ENCODE data around the gene UNC5C.

DNA sequence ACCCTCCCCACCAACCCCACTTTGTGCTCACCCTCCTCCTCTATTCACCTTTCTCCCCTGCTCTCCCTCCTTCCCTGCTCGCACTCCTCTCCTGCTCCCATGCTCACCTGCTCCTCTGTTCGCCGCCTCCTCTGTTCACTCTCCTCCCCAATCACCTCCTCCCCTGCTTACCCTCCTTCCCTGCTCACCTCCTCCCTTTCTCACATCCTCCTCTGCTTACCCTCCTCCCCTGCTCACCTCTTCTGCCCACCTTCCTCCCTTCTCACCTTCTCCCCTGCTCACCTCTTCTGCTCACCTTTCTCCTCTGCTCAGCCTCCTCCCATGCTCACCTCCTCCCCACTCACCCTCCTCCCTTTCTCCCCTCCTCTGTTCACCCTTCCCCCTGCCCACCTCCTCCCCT, 357.2 kb downstream of the UNC5C start:
- no peak for TF ChIP-seq FOXK2 (IDR thresholded peaks at IDR 0.05)
- no peak for TF ChIP-seq LEF1 (IDR thresholded peaks at IDR 0.05; ENCODE audit: borderline replicate concordance)
- TF ChIP-seq, protein P1, sequence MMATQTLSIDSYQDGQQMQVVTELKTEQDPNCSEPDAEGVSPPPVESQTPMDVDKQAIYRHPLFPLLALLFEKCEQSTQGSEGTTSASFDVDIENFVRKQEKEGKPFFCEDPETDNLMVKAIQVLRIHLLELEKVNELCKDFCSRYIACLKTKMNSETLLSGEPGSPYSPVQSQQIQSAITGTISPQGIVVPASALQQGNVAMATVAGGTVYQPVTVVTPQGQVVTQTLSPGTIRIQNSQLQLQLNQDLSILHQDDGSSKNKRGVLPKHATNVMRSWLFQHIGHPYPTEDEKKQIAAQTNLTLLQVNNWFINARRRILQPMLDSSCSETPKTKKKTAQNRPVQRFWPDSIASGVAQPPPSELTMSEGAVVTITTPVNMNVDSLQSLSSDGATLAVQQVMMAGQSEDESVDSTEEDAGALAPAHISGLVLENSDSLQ (IDR thresholded peaks at IDR 0.05): no peak
- no peak for TF ChIP-seq BHLHE40 (IDR thresholded peaks at IDR 0.05; ENCODE audit: borderline replicate concordance)
- TF ChIP-seq FOXM1 (IDR thresholded peaks at IDR 0.05; ENCODE audit: borderline replicate concordance): no peak
- no peak for TF ChIP-seq ARNT (IDR thresholded peaks at IDR 0.05)
- TF ChIP-seq TARDBP (IDR thresholded peaks at IDR 0.05): no peak
- no peak for TF ChIP-seq FOXA1 (IDR thresholded peaks at IDR 0.05)
- TF ChIP-seq SP1 (IDR thresholded peaks at IDR 0.05): no peak
- no peak for TF ChIP-seq ZNF384 (IDR thresholded peaks at IDR 0.05)
- no peak for TF ChIP-seq ELF4 (IDR thresholded peaks at IDR 0.05)
- TF ChIP-seq HDGF (IDR thresholded peaks at IDR 0.05; ENCODE audit: borderline replicate concordance): no peak
- no peak for TF ChIP-seq SUZ12 (IDR thresholded peaks at IDR 0.05)
- no peak for TF ChIP-seq NFRKB (IDR thresholded peaks at IDR 0.05)

Data from HEK293T (cell line).